CD14-positive monocyte (primary cell): ENCODE results near the gene SGSH. TPM values are rescaled to one million over a fixed set of nuclear protein-coding genes. Genes with fewer than 3 reads are reported as not detected.
A peak's percentile ranks its signal among the peaks of the same experiment; 100 is the strongest.
"Not testable (repeated sequence)": the region's sequence is repeated elsewhere in the genome, so short reads cannot be mapped to it uniquely, and the experiment has no call there.

Experiments
- DNase-seq, 3 donors: peaks; one replicate each; pipeline ENCODE4 v3.0.0-alpha.2; 2011 to 2022
- H2AFZ ChIP-seq: 2 replicates; pipeline ENCODE4 v1.6.0; 2012; ENCODE audit warnings: mild to moderate bottlenecking, low read depth, low read length, inconsistent platforms; ENCODE audit not compliant: insufficient read depth, poor library complexity, severe bottlenecking
- H3K27ac ChIP-seq, 2 donors: 1 replicate in 1 of 2; 2 replicates in 1 of 2; pipeline ENCODE4 v1.5.1; 2012 to 2013; ENCODE audit warnings: low read length in 2 of 2, control low read depth in 1 of 2, inconsistent platforms in 1 of 2, low read depth in 1 of 2, mild to moderate bottlenecking in 1 of 2
- H3K27me3 ChIP-seq, 2 donors: one replicate each; pipeline versions ENCODE4 v1.6.0 to v1.6.1; 2011 to 2013; ENCODE audit warnings: low read length in 2 of 2; ENCODE audit not compliant: control insufficient read depth in 2 of 2, insufficient read depth in 2 of 2
- H3K36me3 ChIP-seq, 2 donors: replicated peaks in 1 of 2; 1 replicate in 1 of 2; 2 replicates in 1 of 2; pipeline versions ENCODE4 v1.5.1 to v1.6.1; 2012 to 2013; ENCODE audit warnings: low read length in 2 of 2, control low read depth in 1 of 2, inconsistent platforms in 1 of 2, mild to moderate bottlenecking in 1 of 2; ENCODE audit not compliant: insufficient read depth in 2 of 2, control insufficient read depth in 1 of 2
- H3K4me1 ChIP-seq, 2 donors: 1 replicate in 1 of 2; 2 replicates in 1 of 2; pipeline versions ENCODE4 v1.5.1 to v1.6.1; 2012 to 2013; ENCODE audit warnings: low read length in 2 of 2, control low read depth in 1 of 2, inconsistent platforms in 1 of 2, mild to moderate bottlenecking in 1 of 2, moderate library complexity in 1 of 2; ENCODE audit not compliant: insufficient read depth in 2 of 2, control insufficient read depth in 1 of 2
- H3K4me2 ChIP-seq: replicated peaks from 2 replicates; pipeline ENCODE3; 2012; ENCODE audit warnings: low read length, moderate library complexity, mild to moderate bottlenecking; ENCODE audit not compliant: poor library complexity, severe bottlenecking; ENCODE audit errors: extremely low read depth
- H3K4me3 ChIP-seq, 3 experiments: fragments of 200-600 bp in 1 of 3; sonication (generic) in 1 of 3; replicated peaks in 1 of 3; 1 replicate in 2 of 3; 2 replicates in 1 of 3; pipeline ENCODE4 v1.5.1; 2011 to 2013; ENCODE audit warnings: low read length in 3 of 3, mild to moderate bottlenecking in 3 of 3, control low read depth in 2 of 3, low read depth in 2 of 3, inconsistent platforms in 1 of 3, moderate library complexity in 1 of 3
- H3K79me2 ChIP-seq: 2 replicates; pipeline ENCODE4 v1.6.0; 2012; ENCODE audit warnings: mild to moderate bottlenecking, control low read depth, inconsistent platforms, low read length, moderate library complexity; ENCODE audit not compliant: insufficient read depth
- H3K9ac ChIP-seq: 2 replicates; pipeline ENCODE4 v1.6.0; 2017; ENCODE audit warnings: low read length, mild to moderate bottlenecking; ENCODE audit not compliant: insufficient read depth, poor library complexity, severe bottlenecking
- H3K9me3 ChIP-seq, 2 donors: replicated peaks in 1 of 2; 1 replicate in 1 of 2; 2 replicates in 1 of 2; pipeline versions ENCODE4 v1.5.1 to v1.6.1; 2012 to 2013; ENCODE audit warnings: low read length in 2 of 2, control low read depth in 1 of 2; ENCODE audit not compliant: control insufficient read depth in 1 of 2, insufficient read depth in 1 of 2
- H4K20me1 ChIP-seq: 2 replicates; pipeline ENCODE4 v1.6.0; 2012; ENCODE audit warnings: mild to moderate bottlenecking, low read length, control low read depth, moderate library complexity; ENCODE audit not compliant: insufficient read depth
- H3K27ac Mint-ChIP-seq, 7 donors: one replicate each; pipeline ENCODE4 v1.8.0; 2020; ENCODE audit warnings: mild to moderate bottlenecking in 7 of 7, mixed read lengths in 7 of 7, moderate library complexity in 6 of 7, inconsistent platforms in 2 of 7
- H3K27me3 Mint-ChIP-seq, 3 donors: one replicate each; pipeline ENCODE4 v1.8.0; 2021 to 2022; ENCODE audit warnings: low read depth in 3 of 3, mild to moderate bottlenecking in 3 of 3, mixed read lengths in 3 of 3, moderate library complexity in 3 of 3, inconsistent platforms in 1 of 3
- H3K36me3 Mint-ChIP-seq, 2 donors: one replicate each; pipeline ENCODE4 v1.8.0; 2020; ENCODE audit warnings: mixed read lengths in 2 of 2, inconsistent platforms in 1 of 2, mild to moderate bottlenecking in 1 of 2
- H3K4me1 Mint-ChIP-seq: one replicate; pipeline ENCODE4 v1.8.0; 2020; ENCODE audit warnings: mild to moderate bottlenecking, mixed read lengths
- H3K4me3 Mint-ChIP-seq, 2 donors: one replicate each; pipeline ENCODE4 v1.8.0; 2020; ENCODE audit warnings: mild to moderate bottlenecking in 2 of 2, mixed read lengths in 2 of 2, moderate library complexity in 1 of 2
- H3K9me3 Mint-ChIP-seq, 7 donors: one replicate each; pipeline ENCODE4 v1.8.0; 2020 to 2022; ENCODE audit warnings: mixed read lengths in 7 of 7, mild to moderate bottlenecking in 6 of 7, moderate library complexity in 6 of 7, inconsistent platforms in 2 of 7
- CTCF ChIP-seq: fragments of 200-600 bp; IDR thresholded peaks from one replicate; pipeline ENCODE4 v1.8.0; 2022; ENCODE audit warnings: antibody characterized with exemption, mild to moderate bottlenecking
- WGBS: methylation state at CpG from one replicate; pipeline ENCODE4 v1.1.5; 2013; ENCODE audit warnings: missing lambda C conversion rate; ENCODE audit not compliant: insufficient coverage; 5-methylcytosine and 5-hydroxymethylcytosine counted together
- intact Hi-C, 2 donors: fragments of 100-400 bp; cut with micrococcal nuclease; formaldehyde crosslinking; loops; one replicate each; pipeline versions ENCODE4 v1.15.0 to v1.15.1; 2023
- polyA plus RNA-seq, 3 donors: library from polyadenylated mRNA; depleted of rRNA in 1 of 3; unstranded in 2 of 3; stranded (reverse) in 1 of 3; fragments of 300-500 nt in 2 of 3; fragments of >200 nt in 1 of 3; fragmentation: Illumina TruSeq in 2 of 3; gene quantifications; 1 replicate in 2 of 3; 2 replicates in 1 of 3; pipeline ENCODE4 v1.2.3, GENCODE V29; 2012 to 2021

The SGSH gene
- polyA plus RNA-seq, 3 donors = 21.1 to 193 (median 31.3) TPM

GRCh38 chr17:80259457-80260068 is 39.4 kb upstream of the SGSH start:
- intact Hi-C loops = loop anchor here (5.0 kb wide), 5 partner anchors 37 to 167 kb away; partner anchors contain the start of genes EIF4A3 (in 2 of the 2), SGSH (in 2 of the 2), SLC26A11 (in 2 of the 2) and GAA (in 1 of the 2)
- H3K36me3 Mint-ChIP-seq = peaks cover 0 to 2% of the 10 kb centered on the region in 2 donors
- peak overlapping the region; percentile 93 to 98 (median 96) for H3K27ac Mint-ChIP-seq
- no peaks in the 10 kb centered on the region for H3K9me3 Mint-ChIP-seq
- peak in 1 of 3 donors; percentile 31 for DNase-seq
- Histone ChIP-seq H3K9ac (peak overlapping the region; percentile 88), H3K27ac (peak overlapping the region; percentile 83 to 89), H3K4me3 (peak overlapping the region; percentile 48 to 75 (median 58)), H3K79me2 (peaks cover 36% of the 10 kb centered on the region), H3K27me3 (no peaks in the 10 kb centered on the region), H2AFZ (peak overlapping the region; percentile 78), H3K9me3 (no peaks in the 10 kb centered on the region), H3K36me3 (no peaks in the 10 kb centered on the region), H4K20me1 (peaks cover 24% of the 10 kb centered on the region), H3K4me2 (peak overlapping the region; percentile 90), H3K4me1 (peaks cover 45 to 54% of the 10 kb centered on the region in 2 donors)
- 71% methylated on average over 7 of the region's 18 CpGs for WGBS
- no peak for TF ChIP-seq CTCF
- peaks cover 56% of the 10 kb centered on the region for H3K4me1 Mint-ChIP-seq
- H3K4me3 Mint-ChIP-seq = peak overlapping the region; percentile 88 to 92
- peaks cover 8 to 25% (median 9%) of the 10 kb centered on the region in 3 donors for H3K27me3 Mint-ChIP-seq

GRCh38 chr17:80258296-80258695 is 38.2 kb upstream of the SGSH start:
- DNase-seq, H3K9me3 ChIP-seq, H3K27me3 ChIP-seq, H3K27ac ChIP-seq, H3K36me3 ChIP-seq, H3K9ac ChIP-seq, H3K36me3 Mint-ChIP-seq, intact Hi-C loops, H3K4me3 Mint-ChIP-seq, H3K9me3 Mint-ChIP-seq, H3K4me3 ChIP-seq, H3K4me2 ChIP-seq, H2AFZ ChIP-seq: not testable (repeated sequence)
- Histone ChIP-seq H4K20me1 (peaks cover 16% of the 10 kb centered on the region), H3K4me1 (peaks cover 49 to 53% of the 10 kb centered on the region in 2 donors), H3K79me2 (peaks cover 24% of the 10 kb centered on the region)
- H3K27ac Mint-ChIP-seq = peak overlapping the region in 1 of 7 donors; percentile 73
- H3K4me1 Mint-ChIP-seq = peaks cover 58% of the 10 kb centered on the region
- H3K27me3 Mint-ChIP-seq = peaks cover 5 to 27% (median 9%) of the 10 kb centered on the region in 3 donors
- 78% methylated on average over 2 of the region's 2 CpGs for WGBS
